NCI-H146 treated with DMSO at 0.1 percent for 48 hours (cell line): Measurements from ENCODE around the gene ACAP2.
"Not testable (repeated sequence)": the region's sequence is repeated elsewhere in the genome, so short reads cannot be mapped to it uniquely, and the experiment has no call there.

Experiments used
- DNase-seq: peaks from one replicate; lab custom pipeline; 2025; ENCODE audit not compliant: unreplicated experiment; lab: John Stamatoyannopoulos, UW

Gene ACAP2

DNA sequence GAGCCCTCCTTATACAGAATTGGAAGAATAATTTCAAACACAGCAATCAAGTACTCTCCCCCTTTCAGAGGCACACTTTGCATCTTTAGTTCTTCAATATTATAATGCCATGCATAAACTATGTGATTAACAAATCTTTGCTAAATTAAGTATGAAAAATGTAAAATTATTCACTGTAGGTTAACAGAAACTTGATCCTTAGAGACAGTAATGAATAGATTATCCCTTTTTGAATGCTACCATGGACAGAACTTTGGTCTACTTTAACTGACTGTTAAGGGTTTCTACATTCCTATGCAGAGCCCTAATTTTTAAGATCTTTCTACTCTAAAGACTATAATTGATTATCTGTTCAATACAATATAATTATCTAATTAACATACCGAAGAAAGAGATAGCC lies 146.2 kb downstream of the ACAP2 start:
- DNase-seq, result no peak

DNA sequence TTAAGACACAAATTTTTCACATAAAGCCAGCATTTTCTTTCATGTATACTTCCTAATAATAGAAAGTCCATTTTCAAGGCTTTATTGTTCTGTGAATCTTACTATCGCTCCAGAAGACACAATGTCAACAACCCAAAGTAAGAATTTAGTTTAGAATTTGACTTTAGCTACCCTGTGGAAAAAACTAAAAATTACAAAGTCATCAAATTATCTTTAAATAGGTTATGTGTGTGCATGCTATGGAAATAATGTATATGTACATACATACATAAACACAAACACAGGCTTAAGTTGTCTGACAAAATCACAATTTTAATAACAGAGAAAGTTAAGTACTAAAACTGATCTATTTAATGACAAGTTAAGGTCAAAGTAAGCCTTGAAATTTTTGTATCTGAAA lies 151.7 kb downstream of the ACAP2 start:
- no peak for DNase-seq

DNA sequence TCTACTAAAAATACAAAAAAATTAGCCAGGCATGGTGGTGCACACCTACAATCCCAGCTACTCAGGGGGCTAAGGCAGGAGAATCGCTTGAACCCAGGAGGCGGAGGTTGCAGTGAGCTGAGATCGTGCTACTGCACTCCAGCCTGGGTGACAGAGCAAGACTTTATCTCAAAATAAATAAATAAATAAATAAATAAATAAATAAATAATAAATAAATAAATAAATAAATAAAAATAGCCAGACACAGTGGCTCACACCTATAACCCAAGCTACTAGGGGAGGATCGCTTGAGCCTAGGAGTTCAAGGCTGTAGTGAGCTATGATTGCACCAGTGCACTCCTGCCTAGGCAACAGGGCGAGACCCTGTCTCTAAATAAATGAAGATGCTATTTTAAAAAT lies 152.2 kb downstream of the ACAP2 start:
- not testable (repeated sequence) for DNase-seq

DNA sequence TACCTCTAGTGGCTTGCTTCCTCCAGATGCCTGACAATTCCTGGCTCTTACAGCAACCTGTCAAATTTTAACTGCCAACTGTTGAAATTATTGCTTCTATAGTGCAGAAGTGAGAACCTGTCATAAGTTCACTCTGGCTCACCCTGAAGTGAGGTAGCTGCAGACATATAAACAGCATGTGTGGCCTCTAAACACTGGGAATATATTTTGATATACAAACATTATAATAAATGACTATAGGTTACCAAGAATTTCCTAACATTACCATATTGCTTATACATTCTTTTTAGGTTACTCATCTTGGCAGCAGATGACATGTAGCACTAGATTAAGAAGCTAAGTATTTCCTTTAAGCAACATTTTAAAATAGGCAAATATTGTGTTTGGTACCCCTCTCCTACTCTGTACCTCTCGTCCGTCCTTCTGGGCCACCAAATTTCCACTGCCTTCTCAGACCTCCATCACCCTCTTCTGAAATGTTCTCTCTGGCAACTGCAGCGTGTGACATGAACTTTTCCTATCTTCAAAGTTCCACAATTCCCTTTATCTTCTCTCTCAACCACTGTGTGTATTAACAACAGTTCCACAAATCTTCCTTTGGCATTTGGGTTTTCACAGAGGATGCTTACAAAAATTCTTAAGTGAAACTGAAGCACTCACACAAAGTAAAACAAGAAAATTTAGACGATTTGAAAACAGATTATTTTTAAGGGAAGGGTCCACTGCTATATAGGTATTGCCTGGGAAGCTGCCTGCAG lies 156.5 kb downstream of the ACAP2 start:
- no peak for DNase-seq

DNA sequence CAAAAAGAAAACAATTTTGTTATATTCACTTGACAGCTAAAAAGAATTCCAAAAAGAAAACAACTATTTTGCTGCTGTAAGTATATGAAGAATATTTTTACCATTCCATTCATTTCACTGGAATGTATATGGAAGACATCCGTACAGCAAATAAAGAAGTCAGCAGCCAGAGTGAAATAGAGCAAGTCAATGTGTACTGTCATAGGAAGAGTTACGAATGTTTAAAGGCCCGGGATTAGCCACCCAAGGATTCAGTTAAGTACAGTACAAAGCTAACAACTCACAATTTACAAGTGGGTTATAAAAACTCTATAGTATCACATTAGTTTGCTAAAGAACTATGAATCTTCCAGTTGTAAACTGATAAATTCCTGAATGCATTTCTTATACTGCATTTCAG lies 157.4 kb downstream of the ACAP2 start:
- no peak for DNase-seq

DNA sequence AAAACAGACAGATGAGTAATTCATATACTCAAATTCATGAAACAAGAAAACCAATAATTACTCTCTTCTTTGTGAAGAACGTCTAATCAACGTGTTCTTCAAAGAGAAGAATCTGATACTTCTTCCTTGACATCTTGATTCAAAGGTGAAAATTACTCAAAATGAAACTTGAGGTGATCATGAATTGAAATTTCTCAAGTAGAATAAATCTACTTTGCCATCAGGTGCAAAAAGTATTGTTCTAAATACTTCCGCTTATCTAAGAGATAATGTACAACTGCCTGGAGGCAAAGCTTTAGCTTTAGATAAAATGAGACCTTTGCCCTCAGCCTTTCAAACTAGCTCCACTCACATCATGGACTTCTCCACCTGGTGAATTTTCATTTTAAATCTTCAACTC lies 158.0 kb downstream of the ACAP2 start:
- DNase-seq, result peak; percentile 97

DNA sequence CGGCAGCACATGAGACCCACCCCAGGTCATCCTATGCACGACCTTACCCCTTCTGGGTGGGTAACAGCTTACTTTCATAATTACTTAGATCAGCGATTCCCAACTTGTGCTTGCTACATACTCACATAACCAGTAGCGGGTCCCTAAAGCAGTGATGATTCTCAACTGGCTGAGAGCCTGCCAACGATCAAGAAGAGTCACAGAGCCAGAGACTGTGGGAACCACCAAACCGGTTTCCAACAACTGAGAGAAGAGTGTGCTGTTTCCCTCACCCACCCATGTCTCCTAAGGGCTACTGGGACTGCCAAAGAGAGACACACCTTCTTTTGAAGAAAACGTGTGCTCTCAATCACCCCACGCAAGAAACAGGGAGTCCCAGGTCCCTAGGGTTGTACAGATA lies 159.9 kb downstream of the ACAP2 start:
- DNase-seq, result no peak

DNA sequence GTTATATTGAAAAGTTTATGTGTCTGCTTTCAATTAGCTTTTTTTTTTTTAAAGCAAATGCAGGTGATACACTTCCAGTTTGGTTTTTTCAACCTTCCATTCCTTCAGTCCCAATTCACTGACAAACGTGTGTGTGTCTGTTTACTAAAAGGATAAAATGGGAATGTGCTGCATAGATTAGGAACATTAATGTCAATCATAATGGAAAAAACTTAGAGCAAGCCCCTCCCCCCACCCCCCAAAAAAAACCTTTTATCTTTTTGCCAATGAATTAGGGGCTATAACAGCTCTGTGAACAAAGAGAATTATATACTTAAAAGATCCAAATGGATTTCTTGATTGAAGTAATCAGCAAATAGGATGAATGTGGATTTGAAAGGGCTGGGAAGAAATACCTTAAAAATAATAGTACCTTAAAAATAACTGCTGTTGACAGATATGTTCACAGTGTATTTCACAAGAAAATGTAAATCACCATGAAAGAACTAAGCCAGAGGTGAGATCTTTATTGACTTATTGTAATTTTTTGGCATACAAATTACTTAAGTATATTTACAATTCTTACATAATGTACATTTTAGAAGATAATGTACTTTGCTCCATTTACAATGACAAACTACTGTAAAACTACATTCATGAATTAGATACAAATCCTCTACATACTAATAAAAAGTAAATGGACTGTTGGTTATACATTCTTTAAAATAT lies 168.4 kb downstream of the ACAP2 start:
- DNase-seq, result no peak

DNA sequence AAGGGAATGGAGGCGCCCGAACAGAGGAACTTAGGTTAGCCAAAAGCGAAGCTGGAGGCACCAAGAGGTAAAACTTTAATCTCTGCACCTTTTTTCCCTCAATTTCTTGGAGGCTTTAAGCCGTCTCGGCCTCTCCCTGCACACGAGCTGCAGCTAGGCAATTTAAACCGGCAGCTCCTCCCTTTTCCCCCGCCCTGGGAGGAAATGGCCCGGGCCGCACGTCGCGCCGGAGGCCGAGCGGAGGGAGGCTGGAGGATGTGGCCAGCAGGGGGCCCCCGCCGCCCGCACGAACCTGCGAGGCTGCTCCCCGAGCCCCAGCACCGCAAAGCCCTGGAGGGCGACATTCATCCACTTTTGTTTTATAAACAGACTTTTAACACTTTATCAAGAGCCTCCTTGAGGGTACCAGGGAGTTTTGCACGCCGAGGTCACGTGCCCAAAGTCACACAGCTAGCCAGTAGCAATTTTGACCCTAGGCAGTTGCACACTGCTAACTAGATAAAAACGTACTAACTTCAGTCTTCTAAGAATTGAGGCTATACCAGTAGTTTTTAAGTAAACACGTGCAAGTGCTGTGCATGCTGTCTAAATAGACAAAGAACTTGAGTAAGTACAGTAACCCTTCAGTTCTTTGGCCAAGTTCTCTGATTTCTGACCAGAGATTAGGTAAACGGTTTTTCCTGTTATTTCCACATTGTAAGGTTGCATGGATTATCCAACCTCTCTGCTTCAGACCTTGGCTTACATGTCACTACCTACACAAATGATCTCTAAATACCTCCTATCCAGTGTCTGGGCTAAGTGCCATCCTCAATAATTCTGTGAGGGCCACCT lies 171.2 kb downstream of the ACAP2 start:
- peak; percentile 95 for DNase-seq

DNA sequence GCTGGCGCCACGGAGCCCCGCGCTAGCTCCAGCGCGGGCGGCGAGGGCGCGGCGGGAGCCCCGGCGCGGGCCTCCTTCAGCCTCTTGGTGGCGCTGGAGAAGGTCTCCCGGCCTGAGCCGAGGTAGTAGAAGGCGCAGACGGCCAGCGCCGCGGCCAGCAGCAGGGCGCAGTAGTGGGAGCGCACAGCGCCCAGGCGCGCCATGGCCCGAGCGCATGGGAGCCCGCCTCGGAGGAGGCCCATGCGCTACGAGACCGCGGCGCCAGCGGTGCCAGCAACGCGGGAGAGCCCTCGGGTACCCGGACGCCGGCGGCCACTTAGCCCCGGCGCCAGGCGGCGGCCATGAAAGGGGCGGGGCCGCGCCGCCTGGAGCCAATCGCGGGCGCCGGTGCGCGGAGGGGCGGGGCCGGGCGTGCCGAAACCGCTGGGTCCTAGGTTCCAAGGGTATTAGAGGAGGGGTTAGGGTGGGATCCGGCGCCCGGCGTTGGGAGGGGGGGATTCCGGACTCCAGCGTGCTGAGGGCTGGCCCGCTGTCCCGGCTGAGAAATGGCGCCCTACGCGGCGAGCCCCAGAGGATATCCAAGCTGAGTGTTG lies 171.9 kb downstream of the ACAP2 start, which contains the start of gene XXYLT1:
Gene XXYLT1, minus strand, starts transcription at position 343 of the 593 bp plus-strand sequence. Its CDS starts 101 bp downstream, at position 242.
- peak; percentile 95 for DNase-seq

DNA sequence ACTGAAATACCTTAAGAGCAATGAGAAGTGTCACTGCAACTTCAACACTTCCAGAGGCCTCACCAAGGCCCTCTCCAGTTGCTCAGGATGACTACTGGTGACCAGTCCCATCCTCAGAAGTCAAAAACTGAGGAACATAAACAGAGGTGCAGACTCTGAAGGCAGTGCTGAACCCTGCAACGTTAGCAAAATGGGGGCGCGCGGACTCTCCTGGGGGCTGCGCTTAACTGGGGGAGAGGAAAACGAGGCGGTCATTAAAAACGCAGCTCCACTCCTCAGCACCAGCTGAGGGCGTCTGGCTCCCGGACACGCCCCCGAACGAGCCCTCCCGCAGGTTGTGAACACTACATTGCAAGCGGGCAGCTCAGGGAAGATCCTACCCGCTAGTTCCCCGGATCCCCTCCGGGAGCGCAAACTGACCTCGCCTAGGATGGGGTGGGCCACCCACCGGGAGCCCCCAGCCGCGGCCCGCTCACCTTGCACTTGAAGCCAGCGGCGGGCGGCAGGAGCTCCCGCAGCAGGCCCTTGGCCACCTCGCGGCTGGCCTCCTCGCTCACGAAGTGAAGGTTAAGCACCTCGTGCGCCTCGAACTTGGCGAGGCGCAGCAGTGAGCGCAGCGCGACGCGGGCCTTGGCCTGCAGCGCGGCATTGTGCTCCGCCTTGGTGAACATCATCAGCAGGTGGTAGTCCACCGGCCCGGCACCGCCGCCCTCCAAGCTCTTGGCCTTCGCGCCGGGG lies 172.6 kb downstream of the ACAP2 start:
- peak; percentile 73 for DNase-seq

DNA sequence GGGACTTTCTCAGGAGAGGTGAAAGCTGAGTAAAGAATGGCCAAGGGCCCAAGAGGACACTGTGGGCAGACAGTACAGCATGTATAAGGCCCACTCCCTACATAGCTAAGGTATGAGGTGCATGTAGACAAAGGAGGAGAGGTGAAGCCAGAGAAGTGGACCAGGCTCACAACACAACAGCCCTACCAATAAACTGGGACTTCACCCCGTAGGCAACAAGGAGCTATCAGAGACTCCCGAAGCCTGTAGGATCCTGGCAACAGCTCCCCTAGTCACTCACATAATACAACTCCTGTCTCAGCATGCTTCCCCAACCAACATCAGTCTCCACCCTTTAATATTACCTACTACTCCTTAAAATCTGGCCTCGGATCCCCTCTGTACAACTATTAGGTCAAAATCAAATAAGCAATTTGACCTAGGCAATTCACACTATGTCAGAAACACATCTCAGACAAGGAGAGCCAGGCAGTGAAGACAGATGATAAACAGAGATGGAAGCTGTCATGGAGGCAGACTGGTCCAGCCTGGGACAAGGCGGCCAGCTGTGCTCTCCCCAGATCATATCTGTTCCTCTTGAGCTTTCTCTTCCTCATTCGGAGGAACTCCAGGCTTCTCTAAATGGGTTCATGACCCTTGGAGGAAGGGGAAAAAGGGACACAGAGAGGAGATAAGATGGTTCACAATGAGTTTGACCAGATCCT lies 173.3 kb downstream of the ACAP2 start:
- DNase-seq, result no peak

DNA sequence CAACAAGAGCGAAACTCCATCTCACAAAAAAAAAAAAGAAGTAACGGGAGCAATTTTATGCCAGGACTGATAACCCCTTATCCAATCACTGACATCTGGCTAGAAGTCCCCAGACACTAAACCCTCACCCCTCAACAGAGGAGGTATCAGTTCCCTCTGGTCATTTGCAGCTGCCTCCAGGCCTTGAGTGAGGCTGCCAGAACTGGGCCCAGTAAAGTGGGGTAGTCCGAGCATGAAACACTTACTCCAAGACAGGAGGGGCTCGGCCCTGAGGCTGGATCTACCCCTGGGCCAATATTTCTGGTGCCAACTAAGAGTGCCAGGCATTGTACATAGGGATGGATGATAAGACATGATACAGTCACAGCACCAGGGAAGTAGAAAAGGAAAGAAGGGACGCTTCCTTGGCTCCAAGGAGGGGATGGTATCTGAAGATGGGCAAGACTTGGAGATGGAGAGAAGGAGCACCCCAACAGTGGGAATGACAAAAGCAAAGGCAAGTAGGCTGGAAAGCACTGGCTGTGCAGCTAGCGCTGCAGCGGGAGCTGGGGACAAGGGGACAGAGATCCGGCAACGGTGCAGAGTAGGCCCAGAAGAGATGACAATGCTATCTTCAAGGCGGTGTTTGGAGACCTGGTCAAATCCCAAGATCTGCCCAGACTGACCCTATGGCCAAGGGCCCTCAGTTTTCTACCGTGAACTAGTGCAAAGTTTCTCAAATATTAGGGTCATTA lies 174.1 kb downstream of the ACAP2 start:
- DNase-seq, result no peak

DNA sequence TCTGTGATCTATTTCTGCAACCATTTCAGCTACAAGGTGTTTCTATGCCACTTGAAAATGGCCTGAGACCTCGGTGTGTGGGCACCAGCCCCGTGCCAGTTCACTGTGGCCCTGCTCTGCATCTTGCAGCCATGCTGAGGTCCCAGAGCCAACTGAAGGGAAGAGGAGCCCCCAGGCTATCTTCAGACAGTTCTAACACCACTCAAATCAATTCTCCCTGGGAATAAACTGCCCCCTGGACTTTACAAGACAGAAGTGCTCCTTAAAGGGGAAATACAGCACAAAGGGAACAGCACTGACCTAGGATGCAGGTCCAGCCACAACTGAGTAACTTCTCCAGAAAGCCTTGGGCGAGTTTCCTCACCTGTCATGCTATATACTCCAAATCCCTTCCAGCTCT lies 175.7 kb downstream of the ACAP2 start:
- no peak for DNase-seq

DNA sequence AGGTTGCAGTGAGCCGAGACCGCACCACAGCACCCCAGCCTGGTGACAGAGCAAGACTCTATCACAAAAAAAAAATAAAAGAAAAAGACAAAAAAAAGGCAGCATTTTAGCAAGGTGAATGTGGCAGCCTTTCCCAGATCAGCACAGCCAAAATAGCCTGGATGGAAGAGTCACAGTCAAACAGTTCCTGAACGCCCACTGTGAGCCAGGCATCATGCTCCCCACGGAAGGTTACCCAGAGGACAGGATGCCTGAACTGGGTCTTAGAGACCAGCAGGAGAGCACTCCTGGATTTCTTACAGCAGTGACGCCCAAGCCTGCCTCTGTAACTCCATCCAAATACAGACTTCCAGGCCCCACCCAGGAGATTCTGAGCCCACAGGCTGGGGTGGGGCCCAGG lies 176.4 kb downstream of the ACAP2 start:
- DNase-seq, result no peak

DNA sequence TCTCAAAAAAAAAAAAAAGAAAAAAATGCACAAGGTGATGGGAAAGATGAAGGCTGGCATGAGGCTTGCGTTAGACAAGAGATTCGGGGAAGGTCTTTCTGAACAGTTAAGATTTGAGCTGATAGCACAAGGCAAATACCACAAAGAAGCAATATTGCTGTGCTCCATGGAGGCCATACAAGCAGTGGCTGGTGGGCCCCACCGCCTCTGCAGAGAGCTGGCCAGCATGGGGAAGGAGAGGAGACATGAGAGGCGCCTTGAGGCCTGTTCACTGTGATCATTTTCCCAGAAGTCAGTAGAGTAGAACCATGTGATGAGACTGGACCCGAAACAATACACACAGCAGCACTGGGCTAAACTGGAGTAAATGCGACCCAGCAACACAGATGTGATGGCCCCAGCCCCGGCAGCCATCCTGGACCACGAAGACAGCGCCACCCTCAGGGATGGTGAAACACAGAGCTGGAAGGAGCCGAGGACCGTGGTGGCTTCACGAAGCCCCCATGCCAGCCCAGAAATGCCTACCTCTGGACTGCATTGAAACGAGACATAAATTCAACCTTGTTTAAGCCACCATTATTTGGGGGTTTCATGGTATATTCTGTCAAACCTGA lies 177.3 kb downstream of the ACAP2 start:
- no peak for DNase-seq

DNA sequence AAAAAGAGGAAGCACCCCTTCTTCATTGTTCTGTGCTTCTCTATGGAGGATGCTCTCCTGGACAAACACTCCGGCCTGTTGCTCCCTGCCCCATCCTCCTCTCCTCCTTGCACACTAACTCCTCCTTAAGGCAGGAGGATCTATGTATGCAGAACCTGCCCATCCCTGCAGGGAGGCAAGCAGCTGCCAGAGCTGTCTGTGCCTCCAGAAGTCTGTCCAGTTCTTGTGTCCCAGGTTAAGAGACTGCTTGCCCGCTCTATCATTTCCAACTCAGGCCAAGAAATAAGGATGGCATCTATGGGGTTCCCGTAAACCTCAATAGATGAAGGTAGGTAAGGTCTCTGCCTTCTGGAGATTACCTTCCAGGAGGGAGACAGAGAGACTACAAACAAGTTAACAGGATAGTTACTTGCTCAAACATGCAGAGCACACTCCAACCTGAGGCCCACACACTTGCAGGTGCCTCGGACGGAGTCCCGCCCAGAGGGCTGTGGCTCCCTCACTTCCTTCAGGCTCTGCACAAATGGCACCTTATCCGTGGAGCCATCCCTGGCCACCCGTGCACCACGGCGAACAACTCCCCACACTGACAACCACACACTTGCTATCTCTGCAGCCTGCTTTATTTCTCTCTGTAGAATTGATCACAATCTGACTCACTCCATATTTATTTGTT lies 178.8 kb downstream of the ACAP2 start:
- no peak for DNase-seq

DNA sequence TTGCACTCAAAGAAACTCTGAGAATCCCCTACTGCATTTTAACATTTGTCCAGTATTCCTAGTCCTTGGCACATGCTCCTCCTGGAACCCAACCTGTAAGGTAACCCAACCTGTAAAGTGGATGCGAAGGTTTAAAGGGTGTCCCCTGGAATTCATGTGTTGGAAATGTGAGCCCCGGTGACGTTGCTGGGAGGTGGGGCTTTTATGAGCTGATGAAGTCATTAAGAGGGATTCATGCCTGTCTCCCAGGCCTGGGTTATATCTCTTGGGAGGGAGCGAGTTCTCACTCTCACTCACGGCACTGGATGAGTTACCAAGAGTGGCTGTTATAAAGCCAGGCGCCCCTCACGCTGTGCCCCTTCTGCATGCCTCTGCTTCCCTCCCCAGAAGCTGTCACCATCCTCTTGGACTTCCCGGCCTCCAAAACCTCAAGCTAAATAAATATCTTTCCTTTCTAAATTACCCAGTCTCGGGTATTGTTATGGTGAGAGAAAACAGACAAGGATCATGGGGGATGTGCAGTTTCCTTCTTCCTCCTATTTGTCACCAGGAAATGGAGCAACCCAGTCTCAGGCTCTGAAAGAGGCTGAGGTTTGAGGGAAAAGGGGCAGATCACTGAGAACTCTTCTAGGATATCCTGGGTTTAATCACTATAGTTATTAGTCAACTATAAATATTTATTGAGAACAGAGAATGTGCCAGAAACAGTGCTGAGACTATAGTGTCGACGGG lies 179.5 kb downstream of the ACAP2 start:
- no peak for DNase-seq
